Panc1 (cell line): ENCODE results near the gene SIL1. TPM values are rescaled to one million over a fixed set of nuclear protein-coding genes. Genes with fewer than 3 reads are reported as not detected.
"Not testable (repeated sequence)": the region's sequence is repeated elsewhere in the genome, so short reads cannot be mapped to it uniquely, and the experiment has no call there.

Experiments used
- ATAC-seq: fragments of 200-7000 bp; cut with Tn5 transposase; 2 replicates; pipeline ENCODE4 v1.9.1; 2020; ENCODE audit warnings: mild to moderate bottlenecking, moderate library complexity
- BruUV-seq: library from RNA; stranded (reverse); fragments of 400-500 nt; replicated peaks from 2 replicates; lab custom pipeline; 2021; lab: Mats Ljungman, UMichigan
- CTCF ChIA-PET: fragments of 300-600 bp; sonication (Branson Sonifier 250); formaldehyde crosslinking; loops from one replicate; lab custom pipeline; 2022; ENCODE audit warnings: antibody characterized with exemption; lab: Charles Lee
- POLR2A ChIA-PET: fragments of 300-600 bp; sonication (Branson Sonifier 250); formaldehyde crosslinking; loops from one replicate; lab custom pipeline; 2022; ENCODE audit warnings: antibody characterized with exemption; lab: Charles Lee
- DNase-seq: peaks from one replicate; pipeline ENCODE4 v3.0.0-alpha.2; 2010; ENCODE audit warnings: low read depth, low spot score
- H3K27ac ChIP-seq: 2 replicates; pipeline ENCODE4 v1.5.1; 2011; ENCODE audit warnings: mild to moderate bottlenecking, low read length, inconsistent platforms
- H3K27me3 ChIP-seq: fragments of 200-500 bp; sonication (Bioruptor generic); 2 replicates; pipeline ENCODE4 v1.6.0; 2014; ENCODE audit warnings: low read length, inconsistent platforms; ENCODE audit not compliant: control insufficient read depth, insufficient read depth
- H3K36me3 ChIP-seq: fragments of 200-500 bp; sonication (Bioruptor generic); 2 replicates; pipeline ENCODE4 v1.5.1; 2014; ENCODE audit warnings: inconsistent platforms, mild to moderate bottlenecking, low read length, moderate library complexity; ENCODE audit not compliant: control insufficient read depth, insufficient read depth
- H3K4me1 ChIP-seq: 2 replicates; pipeline ENCODE4 v1.5.1; 2011; ENCODE audit warnings: inconsistent platforms, mild to moderate bottlenecking, low read length, moderate library complexity; ENCODE audit not compliant: control insufficient read depth, insufficient read depth
- H3K4me3 ChIP-seq, 2 experiments: 2 replicates each; pipeline ENCODE4 v1.5.1; 2011 to 2012; ENCODE audit warnings: low read depth in 2 of 2, low read length in 2 of 2, mild to moderate bottlenecking in 2 of 2, inconsistent platforms in 1 of 2, moderate library complexity in 1 of 2
- H3K9me3 ChIP-seq: fragments of 200-500 bp; sonication (Bioruptor generic); 2 replicates; pipeline ENCODE4 v1.5.1; 2014; ENCODE audit warnings: low read depth, mild to moderate bottlenecking, inconsistent platforms, low read length, moderate library complexity; ENCODE audit not compliant: control insufficient read depth, insufficient read depth
- CTCF ChIP-seq: fragments of 450-650 bp; IDR thresholded peaks from 2 replicates; pipeline ENCODE4 v1.5.1; 2017; ENCODE audit warnings: mild to moderate bottlenecking
- POLR2AphosphoS5 ChIP-seq: IDR thresholded peaks from 2 replicates; pipeline ENCODE4 v1.6.1; 2012; ENCODE audit warnings: mild to moderate bottlenecking, low read depth, low read length, moderate library complexity
- REST ChIP-seq, 2 experiments: IDR thresholded peaks; 2 replicates each; pipeline ENCODE4 v1.6.1; 2011 to 2012; ENCODE audit warnings: low read depth in 2 of 2, control low read depth in 1 of 2, low read length in 1 of 2, mild to moderate bottlenecking in 1 of 2, moderate library complexity in 1 of 2; ENCODE audit not compliant: insufficient read depth in 1 of 2
- SIN3A ChIP-seq: IDR thresholded peaks from 2 replicates; pipeline ENCODE4 v1.6.1; 2012; ENCODE audit warnings: low read depth, mild to moderate bottlenecking, low read length, moderate library complexity, borderline replicate concordance; ENCODE audit not compliant: insufficient read depth
- TCF7L2 ChIP-seq: IDR thresholded peaks from 2 replicates; pipeline ENCODE4 v1.6.1; 2011; ENCODE audit warnings: mild to moderate bottlenecking, low read depth, low read length, inconsistent platforms
- in situ Hi-C: cut with HindIII; loops from 2 replicates; pipeline ENCODE4 v1.10.0; 2016; ENCODE audit warnings: low sequenced_read_pairs, low pct_unique_long_range_greater_than_20kb
- intact Hi-C: fragments of 100-400 bp; cut with micrococcal nuclease; formaldehyde crosslinking; loops from one replicate; pipeline ENCODE4 v1.10.0; 2022; ENCODE audit not compliant: unreplicated experiment
- total RNA-seq: library from RNA; stranded (reverse); gene quantifications from one replicate; pipeline ENCODE4 v1.2.1, GENCODE V29; 2021; ENCODE audit not compliant: unreplicated experiment

The SIL1 gene
- total RNA-seq, 1 experiment from 2014 or later: 35.4 TPM

GRCh38 chr5:138922494-138922893, 275.7 kb downstream of the SIL1 start:
- Histone ChIP-seq H3K9me3 (no peaks in the 10 kb centered on the region), H3K27ac (no peak overlapping the region), H3K27me3 (no peaks in the 10 kb centered on the region), H3K36me3 (peaks cover 5% of the 10 kb centered on the region), H3K4me1 (no peaks in the 10 kb centered on the region), H3K4me3 (no peak overlapping the region)
- CTCF ChIA-PET: interaction anchor here (0.6 kb wide), 1 partner anchor 454 kb away, joined by 4 read pairs; no protein-coding TSS in a partner anchor
- DNase-seq: no peak
- no peak for ATAC-seq
- in situ Hi-C loops (no loop called here), intact Hi-C loops (no loop called here)
- no peak for TF ChIP-seq CTCF
- TF ChIP-seq SIN3A: no peak
- no peak for TF ChIP-seq TCF7L2
- TF ChIP-seq REST (IDR thresholded peaks at IDR 0.05; ENCODE audit: insufficient read depth in 1 of 2, low read depth in 2 of 2, low read length in 1 of 2): no peak
- no peak for TF ChIP-seq POLR2AphosphoS5
- POLR2A ChIA-PET: no interaction called here
- no TSS peak for BruUV-seq

- DNase-seq, H3K36me3 ChIP-seq, H3K4me3 ChIP-seq, CTCF ChIA-PET, POLR2A ChIA-PET, intact Hi-C loops, ATAC-seq, in situ Hi-C loops, H3K27me3 ChIP-seq, H3K9me3 ChIP-seq, H3K27ac ChIP-seq, H3K4me1 ChIP-seq, BruUV-seq: not testable (repeated sequence)
These were observed 276.8 kb downstream of the SIL1 start for GRCh38 chr5:138921362-138921761.

- BruUV-seq: no TSS peak
- no peak for DNase-seq
These were observed 278.0 kb downstream of the SIL1 start for GRCh38 chr5:138920181-138920580.

More at GRCh38 chr5:138920181-138920580, 278.0 kb downstream of the SIL1 start:
- Histone ChIP-seq H3K36me3 (peaks cover under 1% of the 10 kb centered on the region), H3K4me3 (no peak overlapping the region), H3K9me3 (no peaks in the 10 kb centered on the region), H3K4me1 (no peaks in the 10 kb centered on the region), H3K27me3 (no peaks in the 10 kb centered on the region), H3K27ac (no peak overlapping the region)
- ChIA-PET CTCF (no interaction called here), POLR2A (no interaction called here)
- no peak for TF ChIP-seq TCF7L2
- TF ChIP-seq SIN3A: no peak
- no peak for TF ChIP-seq REST (IDR thresholded peaks at IDR 0.05; ENCODE audit: insufficient read depth in 1 of 2, low read depth in 2 of 2, low read length in 1 of 2)
- TF ChIP-seq POLR2AphosphoS5: no peak
- TF ChIP-seq CTCF: no peak
- in situ Hi-C loops (no loop called here), intact Hi-C loops (no loop called here)
- no peak for ATAC-seq
